ENCODE results near the gene SPTA1.
"Not testable (repeated sequence)": the region's sequence is repeated elsewhere in the genome, so short reads cannot be mapped to it uniquely, and the experiment has no call there.

Gene SPTA1

GRCh38 chr1:158694596-158694995 lies 8.1 kb upstream of the SPTA1 start:
- Mint-ChIP-seq H3K27ac (no peak overlapping the region), H3K27me3 (ENCODE audit: low read depth) (no peaks in the 10 kb centered on the region), H3K4me1 (ENCODE audit: low read depth) (no peaks in the 10 kb centered on the region), H3K4me3 (no peak overlapping the region), H3K9me3 (no peaks in the 10 kb centered on the region), H3K36me3 (ENCODE audit: low read depth) (no peaks in the 10 kb centered on the region)

- Mint-ChIP-seq H3K9me3 (peaks cover 2% of the 10 kb centered on the region), H3K27me3 (ENCODE audit: low read depth) (peaks cover under 1% of the 10 kb centered on the region), H3K27ac (no peak overlapping the region), H3K4me1 (ENCODE audit: low read depth) (no peaks in the 10 kb centered on the region), H3K36me3 (ENCODE audit: low read depth) (no peaks in the 10 kb centered on the region), H3K4me3 (no peak overlapping the region)
Observed at GRCh38 chr1:158692356-158692755, 5.8 kb upstream of the SPTA1 start.

GRCh38 chr1:158691907-158692306 lies 5.4 kb upstream of the SPTA1 start:
- no peaks in the 10 kb centered on the region for H3K4me1 Mint-ChIP-seq (ENCODE audit: low read depth)
- no peak overlapping the region for H3K27ac Mint-ChIP-seq
- H3K27me3 Mint-ChIP-seq (ENCODE audit: low read depth): peaks cover 3% of the 10 kb centered on the region
- no peaks in the 10 kb centered on the region for H3K36me3 Mint-ChIP-seq (ENCODE audit: low read depth)
- H3K9me3 Mint-ChIP-seq: peaks cover 2% of the 10 kb centered on the region
- H3K4me3 Mint-ChIP-seq: no peak overlapping the region

- not testable (repeated sequence) for H3K9me3 Mint-ChIP-seq; H3K36me3 Mint-ChIP-seq (ENCODE audit: low read depth); H3K27ac Mint-ChIP-seq; H3K4me1 Mint-ChIP-seq (ENCODE audit: low read depth); H3K27me3 Mint-ChIP-seq (ENCODE audit: low read depth); H3K4me3 Mint-ChIP-seq
Observed at GRCh38 chr1:158691149-158691548, 4.6 kb upstream of the SPTA1 start.

GRCh38 chr1:158689875-158690274 lies 3.4 kb upstream of the SPTA1 start:
- Mint-ChIP-seq H3K36me3 (ENCODE audit: low read depth) (no peaks in the 10 kb centered on the region), H3K27ac (no peak overlapping the region), H3K4me1 (ENCODE audit: low read depth) (no peaks in the 10 kb centered on the region), H3K4me3 (no peak overlapping the region), H3K27me3 (ENCODE audit: low read depth) (peaks cover 9% of the 10 kb centered on the region), H3K9me3 (peaks cover 2% of the 10 kb centered on the region)

- Mint-ChIP-seq H3K27ac (no peak overlapping the region), H3K4me3 (no peak overlapping the region), H3K9me3 (peaks cover 2% of the 10 kb centered on the region), H3K36me3 (ENCODE audit: low read depth) (no peaks in the 10 kb centered on the region), H3K27me3 (ENCODE audit: low read depth) (peaks cover 11% of the 10 kb centered on the region), H3K4me1 (ENCODE audit: low read depth) (no peaks in the 10 kb centered on the region)
Observed at GRCh38 chr1:158689110-158689509, 2.6 kb upstream of the SPTA1 start.

GRCh38 chr1:158688343-158688742 lies 1.8 kb upstream of the SPTA1 start:
- H3K36me3 Mint-ChIP-seq (ENCODE audit: low read depth); H3K27ac Mint-ChIP-seq; H3K4me1 Mint-ChIP-seq (ENCODE audit: low read depth); H3K9me3 Mint-ChIP-seq; H3K4me3 Mint-ChIP-seq: not testable (repeated sequence)
- peaks cover 11% of the 10 kb centered on the region for H3K27me3 Mint-ChIP-seq (ENCODE audit: low read depth)

- Mint-ChIP-seq H3K27ac (no peak overlapping the region), H3K9me3 (peaks cover 2% of the 10 kb centered on the region), H3K4me1 (ENCODE audit: low read depth) (no peaks in the 10 kb centered on the region), H3K36me3 (ENCODE audit: low read depth) (no peaks in the 10 kb centered on the region), H3K27me3 (ENCODE audit: low read depth) (peaks cover 11% of the 10 kb centered on the region), H3K4me3 (no peak overlapping the region)
Observed at GRCh38 chr1:158687037-158687436, 522 bp upstream of the SPTA1 start.

- no peak overlapping the region for H3K27ac Mint-ChIP-seq
- no peak overlapping the region for H3K4me3 Mint-ChIP-seq
- peaks cover 2% of the 10 kb centered on the region for H3K9me3 Mint-ChIP-seq
- no peaks in the 10 kb centered on the region for H3K36me3 Mint-ChIP-seq (ENCODE audit: low read depth)
- H3K27me3 Mint-ChIP-seq (ENCODE audit: low read depth): peaks cover 11% of the 10 kb centered on the region
- no peaks in the 10 kb centered on the region for H3K4me1 Mint-ChIP-seq (ENCODE audit: low read depth)
Observed at GRCh38 chr1:158685085-158685484, 1.4 kb downstream of the SPTA1 start.

GRCh38 chr1:158681606-158682005 lies 4.9 kb downstream of the SPTA1 start:
- Mint-ChIP-seq H3K4me1 (ENCODE audit: low read depth) (no peaks in the 10 kb centered on the region), H3K27ac (no peak overlapping the region), H3K9me3 (no peaks in the 10 kb centered on the region), H3K36me3 (ENCODE audit: low read depth) (no peaks in the 10 kb centered on the region), H3K4me3 (no peak overlapping the region), H3K27me3 (ENCODE audit: low read depth) (peaks cover 16% of the 10 kb centered on the region)

GRCh38 chr1:158679289-158679688 lies 7.2 kb downstream of the SPTA1 start:
- Mint-ChIP-seq H3K9me3 (no peaks in the 10 kb centered on the region), H3K4me3 (no peak overlapping the region), H3K27ac (no peak overlapping the region), H3K27me3 (ENCODE audit: low read depth) (peaks cover 12% of the 10 kb centered on the region), H3K4me1 (ENCODE audit: low read depth) (no peaks in the 10 kb centered on the region), H3K36me3 (ENCODE audit: low read depth) (no peaks in the 10 kb centered on the region)

GRCh38 chr1:158675563-158676323 lies 10.8 kb downstream of the SPTA1 start:
- Mint-ChIP-seq H3K27me3 (ENCODE audit: low read depth) (peaks cover 16% of the 10 kb centered on the region), H3K9me3 (no peaks in the 10 kb centered on the region), H3K4me3 (no peak overlapping the region), H3K27ac (no peak overlapping the region), H3K36me3 (ENCODE audit: low read depth) (no peaks in the 10 kb centered on the region), H3K4me1 (ENCODE audit: low read depth) (no peaks in the 10 kb centered on the region)

GRCh38 chr1:158674302-158674701 lies 12.2 kb downstream of the SPTA1 start:
- no peak overlapping the region for H3K27ac Mint-ChIP-seq
- H3K4me1 Mint-ChIP-seq (ENCODE audit: low read depth): no peaks in the 10 kb centered on the region

GRCh38 chr1:158666037-158666436 lies 20.5 kb downstream of the SPTA1 start:
- peaks cover 24% of the 10 kb centered on the region for H3K27me3 Mint-ChIP-seq (ENCODE audit: low read depth)
- no peaks in the 10 kb centered on the region for H3K4me1 Mint-ChIP-seq (ENCODE audit: low read depth)
- no peaks in the 10 kb centered on the region for H3K36me3 Mint-ChIP-seq (ENCODE audit: low read depth)
- no peak overlapping the region for H3K27ac Mint-ChIP-seq
- no peak overlapping the region for H3K4me3 Mint-ChIP-seq
- H3K9me3 Mint-ChIP-seq: no peaks in the 10 kb centered on the region

More at GRCh38 chr1:158674302-158674701, 12.2 kb downstream of the SPTA1 start:
- H3K36me3 Mint-ChIP-seq (ENCODE audit: low read depth): no peaks in the 10 kb centered on the region
- no peaks in the 10 kb centered on the region for H3K9me3 Mint-ChIP-seq
- H3K4me3 Mint-ChIP-seq: no peak overlapping the region
- peaks cover 16% of the 10 kb centered on the region for H3K27me3 Mint-ChIP-seq (ENCODE audit: low read depth)

- Mint-ChIP-seq H3K36me3 (ENCODE audit: low read depth) (no peaks in the 10 kb centered on the region), H3K9me3 (no peaks in the 10 kb centered on the region), H3K27me3 (ENCODE audit: low read depth) (peaks cover 27% of the 10 kb centered on the region), H3K4me1 (ENCODE audit: low read depth) (peaks cover 11% of the 10 kb centered on the region), H3K4me3 (no peak overlapping the region), H3K27ac (no peak overlapping the region)
Observed at GRCh38 chr1:158654571-158654970, 31.9 kb downstream of the SPTA1 start.

- Mint-ChIP-seq H3K9me3 (no peaks in the 10 kb centered on the region), H3K36me3 (ENCODE audit: low read depth) (no peaks in the 10 kb centered on the region), H3K4me1 (ENCODE audit: low read depth) (peaks cover 11% of the 10 kb centered on the region), H3K4me3 (no peak overlapping the region), H3K27me3 (ENCODE audit: low read depth) (peaks cover 27% of the 10 kb centered on the region), H3K27ac (no peak overlapping the region)
Observed at GRCh38 chr1:158654086-158654485, 32.4 kb downstream of the SPTA1 start.

Measured in T-helper 1 cell treated with Interleukin-12 subunit alpha and Interleukin-12 subunit beta and Interleukin-4 antibody, amounts not matched to agents 30 μg/mL and 1 μg/mL, for 36 hours (primary cell).